Stimulated activated CD8-positive, alpha-beta memory T cell treated with anti-CD3 and anti-CD28 coated beads, Interleukin-12 subunit alpha, Interleukin-12 subunit beta, amount 100 ng/mL, for 4 hours (primary cell): ENCODE data around the gene UPK1B.
"Not testable (repeated sequence)": the region's sequence is repeated elsewhere in the genome, so short reads cannot be mapped to it uniquely, and the experiment has no call there.

ENCODE experiments used
- DNase-seq: peaks from one replicate; pipeline ENCODE4 v3.0.0-alpha.2; 2020; ENCODE audit warnings: low read depth

UPK1B gene

DNA sequence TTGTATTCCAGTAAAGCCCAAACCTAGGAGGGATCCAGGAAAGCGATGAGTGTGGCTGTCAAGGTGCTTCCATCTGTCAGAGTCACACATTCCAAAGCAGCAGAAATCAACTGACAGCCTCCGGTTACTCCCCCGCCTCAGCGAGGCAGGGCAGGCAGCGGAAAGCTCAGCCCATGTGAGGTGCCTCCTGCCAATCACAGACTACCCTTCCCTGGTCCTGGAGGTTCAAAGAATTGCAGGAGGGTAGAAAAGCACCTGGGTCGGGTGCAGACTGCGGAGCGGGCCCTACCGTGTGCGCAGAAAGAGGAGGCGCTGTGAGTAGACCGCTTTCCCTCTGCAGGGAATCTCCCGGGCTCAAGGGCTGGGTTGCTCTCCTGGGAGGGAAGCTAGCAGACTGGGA, at the start of gene UPK1B:
Gene UPK1B (plus strand): TSS at position 274 of the 400 bp plus-strand sequence. CDS start 13,144 bp downstream, outside the sequence.
- DNase-seq: no peak

DNA sequence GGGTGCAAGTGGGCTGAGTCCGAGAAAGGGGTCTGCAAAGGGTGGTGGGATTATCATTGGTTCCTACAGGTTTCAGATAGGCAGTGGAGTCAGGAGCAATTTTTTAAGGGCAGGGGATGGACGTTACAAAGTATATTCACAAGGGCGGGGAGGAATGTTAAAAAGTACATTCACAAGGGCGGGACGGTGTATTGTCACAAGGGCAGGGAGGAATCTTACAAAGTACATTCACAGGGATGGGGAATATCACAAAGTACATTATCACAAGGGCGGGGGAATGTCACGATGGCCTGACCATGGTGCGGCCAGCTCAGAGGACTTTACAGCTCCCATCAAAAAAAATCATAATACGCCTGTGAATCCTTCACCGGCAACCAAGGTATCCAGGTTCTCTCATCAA, 48.1 kb upstream of the UPK1B start:
- DNase-seq: no peak

DNA sequence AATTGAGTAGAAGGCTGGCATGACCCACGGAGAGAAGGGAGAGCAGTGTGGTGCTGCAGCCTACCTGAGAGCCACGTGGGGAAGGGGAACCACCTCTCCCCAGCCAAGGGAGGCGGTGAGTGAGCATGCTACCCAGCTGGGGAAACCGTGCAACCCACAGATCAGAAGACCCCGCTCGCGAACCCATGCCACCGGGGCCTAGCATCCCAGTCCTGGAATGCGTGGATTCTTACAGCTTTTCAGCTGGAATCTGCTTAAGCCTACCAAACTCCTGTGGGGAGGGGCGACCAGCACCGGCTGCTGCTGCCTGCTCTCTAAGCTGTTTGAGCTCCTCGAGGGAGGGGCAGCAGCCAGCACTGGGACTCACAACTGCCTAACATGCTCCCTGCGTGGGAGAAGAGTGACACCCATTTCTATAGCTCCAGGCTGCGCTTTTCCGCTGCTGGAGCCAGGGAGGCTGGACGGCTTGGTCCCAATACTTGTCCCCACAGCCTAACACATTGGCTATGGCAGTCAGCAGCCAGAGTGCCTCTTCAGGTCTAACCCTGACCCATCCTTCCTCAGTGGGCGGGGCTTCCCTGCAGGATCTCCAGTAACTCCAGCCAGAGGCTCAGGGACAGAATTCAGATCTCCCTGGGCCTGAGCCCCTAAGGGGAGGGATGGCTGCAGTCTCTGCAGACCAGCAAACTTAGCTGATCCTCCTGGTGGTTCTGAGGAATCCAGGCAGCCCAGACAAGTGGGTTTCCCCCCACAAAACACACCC, 47.5 kb upstream of the UPK1B start:
- DNase-seq: no peak

DNA sequence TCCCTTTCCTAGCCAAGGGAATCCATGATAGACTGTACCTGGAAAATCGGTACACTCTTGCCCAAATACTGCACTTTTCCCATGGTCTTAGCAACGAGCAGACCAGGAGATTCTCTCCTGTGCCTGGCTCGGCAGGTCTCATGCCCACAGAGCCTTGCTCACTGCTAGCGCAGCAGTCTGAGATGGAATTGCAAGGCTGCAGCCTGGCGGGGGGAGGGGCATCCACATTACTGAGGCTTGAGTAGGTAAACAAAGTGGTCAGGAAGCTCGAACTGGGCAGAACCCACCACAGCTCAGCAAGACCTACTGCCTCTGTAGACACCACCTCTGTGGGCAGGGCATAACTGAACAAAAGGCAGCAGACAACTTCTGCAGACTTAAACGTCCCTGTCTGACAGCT, 43.1 kb upstream of the UPK1B start:
- not testable (repeated sequence) for DNase-seq

DNA sequence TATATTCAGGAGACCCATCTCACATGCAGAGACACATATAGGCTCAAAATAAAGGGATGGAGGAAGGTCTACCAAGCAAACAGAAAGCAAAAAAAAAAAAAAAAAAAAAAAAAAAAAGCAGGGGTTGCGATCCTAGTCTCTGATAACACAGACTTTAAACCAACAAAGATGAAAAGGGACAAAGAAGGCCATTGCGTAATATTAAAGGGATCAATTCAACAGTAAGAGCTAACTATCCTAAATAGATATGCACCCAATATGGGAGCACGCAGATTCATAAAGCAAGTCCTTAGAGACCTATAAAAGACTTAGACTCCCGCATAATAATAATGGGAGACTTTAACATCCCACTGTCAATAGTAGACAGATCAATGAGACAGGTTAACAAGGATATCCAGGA, 41.1 kb upstream of the UPK1B start:
- DNase-seq: not testable (repeated sequence)

GRCh38 chr3:119139360-119139759, 34.0 kb upstream of the UPK1B start:
- DNase-seq: not testable (repeated sequence)

DNA sequence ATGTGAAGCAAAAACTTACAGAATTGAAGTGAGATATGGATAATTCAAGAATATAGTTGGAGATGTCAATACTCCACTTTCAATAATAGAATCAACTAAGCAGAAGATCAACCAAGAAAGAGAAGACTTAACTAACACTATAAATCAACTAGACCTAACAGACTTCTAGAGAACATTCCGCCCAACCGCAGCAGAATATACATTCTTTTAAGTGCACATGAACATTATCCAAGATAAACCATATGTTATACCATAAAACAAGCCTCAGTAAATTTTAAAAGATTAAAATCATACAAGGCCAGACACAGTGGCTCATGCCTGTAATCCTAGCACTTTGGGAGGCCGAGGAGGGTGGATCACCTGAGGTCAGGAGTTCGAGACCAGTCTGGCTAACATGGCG, 32.9 kb upstream of the UPK1B start:
- no peak for DNase-seq

GRCh38 chr3:119145128-119145499, 28.3 kb upstream of the UPK1B start:
- no peak for DNase-seq

DNA sequence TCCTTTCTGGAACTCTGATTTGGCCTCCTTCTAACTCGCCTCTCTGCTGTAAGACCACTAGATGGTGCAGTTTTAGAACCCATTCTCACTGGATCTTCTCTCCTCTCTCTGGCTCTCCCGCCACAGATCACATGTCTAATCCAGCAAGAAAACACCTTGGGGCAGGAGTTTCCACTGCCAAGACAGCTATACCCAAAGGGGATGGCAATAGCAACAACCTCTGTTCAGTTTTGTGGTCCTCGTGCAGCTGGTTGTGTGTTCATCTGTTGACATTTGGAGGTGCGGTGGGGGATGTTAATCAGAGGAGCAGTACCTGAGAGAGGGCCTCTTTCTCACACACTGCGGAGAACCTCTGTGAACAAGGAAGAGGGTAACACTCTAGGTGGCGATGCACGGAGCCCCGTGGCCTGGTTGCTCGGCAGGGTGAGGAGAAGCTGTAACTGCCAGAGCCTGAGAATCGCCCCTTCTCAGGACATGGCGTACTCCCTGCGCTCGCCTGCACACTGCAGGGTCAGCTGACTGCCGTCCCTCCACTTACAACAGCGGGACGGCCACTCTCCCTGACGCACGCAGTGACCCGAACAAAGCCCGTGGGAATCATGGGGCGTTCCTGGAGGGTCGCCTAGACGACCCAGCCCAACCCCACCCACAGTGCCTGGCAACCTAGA, 27.8 kb upstream of the UPK1B start, which contains the start of gene TEX55:
Gene TEX55 (plus strand): TSS at position 666 of the 668 bp plus-strand sequence. CDS start 25 bp downstream, outside the sequence.
- no peak for DNase-seq

DNA sequence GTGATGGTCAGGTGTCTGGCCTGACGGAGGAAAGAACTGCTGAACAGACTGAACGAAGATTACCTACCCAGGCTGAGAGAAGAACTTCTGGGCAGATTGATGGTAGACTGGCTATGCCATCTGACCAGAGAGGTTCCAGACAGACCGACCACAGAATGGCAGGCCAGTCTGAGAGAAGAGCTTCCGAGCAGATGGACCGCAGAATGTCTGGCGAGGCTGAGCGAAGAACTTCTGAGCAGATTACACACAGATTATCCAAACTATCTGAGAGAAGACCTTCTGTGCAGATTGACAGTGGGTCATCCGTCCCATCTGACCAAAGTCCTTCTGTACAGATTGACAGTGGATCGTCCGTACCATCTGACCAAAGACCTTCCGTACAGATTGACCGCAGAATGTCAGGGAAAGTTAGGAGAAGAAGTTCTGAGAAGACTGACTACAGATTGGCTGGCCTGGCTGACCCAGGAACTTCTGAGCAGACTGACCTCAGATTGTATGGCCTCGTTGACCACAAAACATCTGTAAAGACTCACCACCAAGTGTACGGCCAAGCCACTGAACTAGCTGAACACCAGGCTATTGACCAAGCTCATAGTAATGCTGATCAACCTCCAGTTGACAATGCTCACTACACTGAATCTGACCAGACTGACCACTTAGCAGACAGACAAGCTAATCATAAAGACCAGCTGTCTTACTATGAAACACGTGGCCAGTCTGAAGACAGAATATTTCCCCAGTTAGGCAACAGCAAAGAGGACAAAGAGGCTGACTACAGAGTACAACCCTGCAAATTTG, 26.6 kb upstream of the UPK1B start:
- no peak for DNase-seq

DNA sequence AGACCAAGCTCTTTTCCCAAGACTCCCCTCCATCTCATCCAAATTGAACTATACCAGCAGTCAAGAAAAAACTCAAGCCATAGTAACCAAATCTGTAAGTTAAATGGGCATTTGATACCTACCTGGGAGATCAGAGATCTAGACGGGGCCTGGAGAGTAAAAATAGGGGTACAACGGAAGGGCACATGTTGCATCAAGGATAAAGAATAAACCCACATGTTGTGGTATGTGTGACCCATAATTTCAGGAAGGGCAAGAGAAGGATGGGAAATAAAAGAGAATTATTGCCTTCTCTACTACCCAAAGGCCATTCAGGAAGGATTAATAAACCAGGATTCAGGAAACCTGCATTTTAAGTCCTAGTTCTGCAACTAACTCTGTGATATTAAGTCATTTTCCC, 25.9 kb upstream of the UPK1B start:
- DNase-seq: no peak

- no peak for DNase-seq
These were observed 24.8 kb upstream of the UPK1B start for GRCh38 chr3:119148493-119149180.

DNA sequence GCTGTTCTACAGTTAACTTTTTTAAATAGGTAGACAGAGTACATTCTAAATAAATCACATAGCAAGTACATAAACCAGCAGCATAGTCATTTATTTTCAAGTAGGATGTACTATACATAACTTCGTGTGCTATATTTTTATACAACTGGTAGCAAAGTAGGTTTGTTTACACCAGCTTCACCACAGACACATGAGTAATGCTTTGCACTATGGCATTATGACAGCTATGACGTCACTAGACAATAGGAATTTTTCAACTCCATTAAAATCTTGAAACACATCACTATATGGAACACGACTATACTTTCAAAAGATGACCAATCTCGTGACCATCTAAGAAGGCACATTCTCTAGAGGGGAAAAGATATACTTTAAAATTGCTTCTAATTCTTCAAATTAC, 23.9 kb upstream of the UPK1B start:
- no peak for DNase-seq

DNA sequence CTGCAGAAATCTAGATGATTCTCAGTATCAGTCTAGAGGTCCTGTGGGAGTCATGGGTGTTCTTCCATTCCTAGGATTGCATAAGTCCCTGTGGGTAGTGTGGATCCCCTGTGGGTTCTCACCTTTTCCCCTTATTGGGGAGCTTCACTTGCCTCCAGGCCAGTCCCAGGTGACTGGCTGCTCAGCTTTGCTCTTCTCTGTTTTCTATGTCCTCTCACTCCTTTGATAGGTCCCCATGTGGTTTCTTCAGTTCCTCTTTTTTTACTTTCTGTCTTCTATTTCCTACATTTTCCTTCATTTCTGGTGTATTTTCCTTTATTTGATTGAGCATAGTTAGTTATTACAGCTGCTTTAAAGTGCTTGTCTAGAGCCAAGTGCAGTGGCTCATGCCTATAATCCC, 16.5 kb upstream of the UPK1B start:
- DNase-seq: no peak

GRCh38 chr3:119157971-119158370, 15.4 kb upstream of the UPK1B start:
- DNase-seq: no peak

- DNase-seq: no peak
These were observed 13.0 kb upstream of the UPK1B start for GRCh38 chr3:119160361-119160760.

DNA sequence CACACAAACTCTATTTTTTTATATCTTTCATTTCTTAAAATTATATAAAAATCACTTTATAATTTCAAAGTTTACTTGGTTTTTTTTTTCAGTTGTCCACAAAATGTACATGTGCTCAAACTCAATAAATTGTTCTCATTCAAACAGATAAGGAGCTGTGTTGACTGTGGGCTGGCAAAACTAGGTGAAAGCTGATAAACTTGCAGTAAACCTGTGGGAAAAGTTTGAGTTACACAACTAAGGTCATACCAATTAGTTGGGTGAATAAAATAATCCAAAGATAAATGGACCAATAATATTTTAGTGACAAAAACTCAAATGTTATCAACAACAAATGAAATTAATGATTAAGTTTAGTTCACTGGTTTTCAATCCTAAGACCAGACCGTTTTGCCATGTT, 12.6 kb upstream of the UPK1B start:
- DNase-seq: no peak

DNA sequence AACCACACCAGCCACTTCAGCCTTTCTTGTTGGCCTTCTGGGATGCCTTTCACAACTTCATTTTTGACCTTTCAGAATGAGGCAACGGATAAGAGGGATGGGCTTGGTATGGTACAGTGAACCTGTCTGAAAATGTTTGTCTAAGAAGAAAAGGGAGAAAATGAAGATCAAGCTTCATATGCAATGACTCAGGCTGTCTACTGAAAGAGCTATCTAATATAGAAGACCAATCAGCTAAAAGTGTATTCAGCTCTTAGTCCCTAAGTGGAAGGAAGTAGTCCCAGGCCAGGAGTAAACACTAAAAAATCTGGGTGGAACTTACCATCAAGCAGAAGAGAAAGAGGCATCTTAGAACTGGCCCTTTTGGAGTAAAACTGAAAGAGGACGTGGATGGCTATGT, 12.2 kb upstream of the UPK1B start:
- DNase-seq: no peak

DNA sequence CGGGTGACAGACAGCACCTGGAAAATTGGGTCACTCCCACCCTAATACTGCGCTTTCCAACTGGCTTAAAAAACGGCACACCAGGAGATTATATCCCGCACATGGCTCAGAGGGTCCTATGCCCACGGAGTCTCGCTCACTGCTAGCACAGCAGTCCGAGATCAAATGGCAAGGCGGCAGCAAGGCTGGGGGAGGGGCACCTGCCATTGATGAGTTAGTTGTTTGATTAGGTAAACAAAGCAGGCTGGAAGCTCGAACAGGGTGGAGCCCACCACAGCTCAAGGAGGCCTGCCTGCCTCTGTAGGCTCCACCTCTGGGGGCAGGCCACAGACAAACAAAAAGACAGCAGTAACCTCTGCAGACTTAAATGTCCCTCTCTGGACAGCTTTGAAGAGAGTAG, 8.7 kb upstream of the UPK1B start:
- not testable (repeated sequence) for DNase-seq

DNA sequence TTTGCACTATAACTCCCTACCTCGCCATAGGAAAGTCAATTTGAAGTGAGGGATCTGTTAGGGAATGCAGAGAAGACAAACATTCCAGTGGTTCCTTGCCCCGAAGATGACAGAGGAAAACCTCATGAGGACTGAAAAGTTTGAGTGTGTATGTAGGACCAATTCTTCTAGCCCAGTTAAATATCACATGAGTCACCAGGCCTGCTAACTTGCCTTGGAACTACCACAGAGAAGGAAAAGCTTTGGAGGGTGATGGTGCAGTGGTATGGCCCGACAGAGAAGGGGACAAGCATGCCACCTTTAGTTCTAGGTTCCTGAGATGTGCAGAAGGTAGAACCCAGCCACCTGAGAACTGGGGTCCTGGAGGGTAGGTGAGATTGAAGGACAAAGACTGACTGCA, 2.6 kb upstream of the UPK1B start:
- no peak for DNase-seq

DNA sequence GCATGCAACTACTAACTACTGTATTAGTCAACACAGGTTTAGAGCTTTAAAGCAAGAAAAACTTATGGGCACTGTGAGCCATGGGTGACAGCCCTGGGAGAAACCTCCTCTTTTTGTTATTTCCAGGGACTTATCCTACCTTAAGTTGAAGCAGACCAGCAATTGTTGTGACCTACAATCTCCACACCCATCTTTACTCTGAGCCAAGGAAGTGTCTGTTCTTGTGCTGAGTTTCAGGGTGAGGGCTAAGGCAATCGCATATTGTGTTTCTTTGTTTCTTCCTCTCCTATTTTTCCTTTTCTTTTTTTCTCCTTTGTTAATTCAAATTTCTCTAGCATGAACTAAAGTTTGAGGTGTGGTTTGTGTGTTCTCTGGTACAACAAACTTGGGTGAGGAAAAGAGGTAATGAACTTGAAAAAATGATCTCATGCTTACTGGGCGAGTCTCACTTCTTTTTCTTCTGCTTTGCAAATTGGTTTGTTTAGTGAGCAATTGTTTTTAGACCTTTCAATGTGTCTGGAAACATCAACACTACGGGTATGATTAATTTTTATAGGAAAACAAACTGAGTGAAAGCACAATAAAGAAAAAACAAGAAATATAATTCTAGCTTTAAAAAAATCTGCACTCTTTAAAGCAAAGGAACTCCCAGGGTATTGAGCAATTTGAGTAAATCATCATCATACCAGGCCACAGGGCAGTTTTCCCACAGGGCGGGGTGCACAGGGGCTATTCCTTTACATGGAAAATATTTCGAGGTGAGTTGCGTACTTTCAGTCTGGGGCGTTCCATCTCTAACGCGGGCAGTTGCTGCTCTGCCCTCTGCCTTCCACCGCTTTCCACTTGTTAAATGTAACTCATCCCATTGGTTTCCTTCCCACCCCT, 2.7 kb downstream of the UPK1B start:
- DNase-seq: no peak
